Activated CD8-positive, alpha-beta T cell treated with anti-CD3 and anti-CD28 coated beads, Interleukin-2, amount 10 ng/mL, durations not matched to agents 7 days and 5 days (primary cell): ENCODE data around the gene FAM53B. TPM values are rescaled to one million over a fixed set of nuclear protein-coding genes. Genes with fewer than 3 reads are reported as not detected.
"Not testable (repeated sequence)": the region's sequence is repeated elsewhere in the genome, so short reads cannot be mapped to it uniquely, and the experiment has no call there.

Source experiments
- ATAC-seq: fragments of 150-1000 bp; cut with Tn5 transposase; one replicate; pipeline ENCODE4 v1.10.0; 2021; ENCODE audit warnings: moderate library complexity
- CTCF ChIA-PET: fragments of 350-600 bp; sonication (Branson Sonifier 250); formaldehyde crosslinking; loops from one replicate; lab custom pipeline; 2021; ENCODE audit warnings: antibody characterized with exemption; lab: Charles Lee
- POLR2A ChIA-PET: fragments of 350-600 bp; sonication (Branson Sonifier 250); formaldehyde crosslinking; loops from one replicate; lab custom pipeline; 2021; ENCODE audit warnings: antibody characterized with exemption; lab: Charles Lee
- DNase-seq: peaks from one replicate; pipeline ENCODE4 v3.0.0-alpha.2; 2020
- H3K27ac Mint-ChIP-seq: one replicate; pipeline ENCODE4 v1.8.0; 2021; ENCODE audit warnings: mild to moderate bottlenecking, mixed read lengths
- H3K27me3 Mint-ChIP-seq: one replicate; pipeline ENCODE4 v1.8.0; 2021; ENCODE audit warnings: low read depth, mixed read lengths
- H3K36me3 Mint-ChIP-seq: one replicate; pipeline ENCODE4 v1.8.0; 2021; ENCODE audit warnings: low read depth, mixed read lengths
- H3K4me1 Mint-ChIP-seq: one replicate; pipeline ENCODE4 v1.8.0; 2021; ENCODE audit warnings: low read depth, mixed read lengths
- H3K4me3 Mint-ChIP-seq: one replicate; pipeline ENCODE4 v1.8.0; 2021; ENCODE audit warnings: mild to moderate bottlenecking, mixed read lengths
- H3K9me3 Mint-ChIP-seq: one replicate; pipeline ENCODE4 v1.8.0; 2022; ENCODE audit warnings: mixed read lengths; ENCODE audit not compliant: insufficient read depth
- total RNA-seq, 2 experiments: library from RNA; stranded (reverse); gene quantifications; one replicate each; pipeline ENCODE4 v1.2.3, GENCODE V29; 2021

The FAM53B gene
- total RNA-seq, 2 experiments from 2014 or later, result 19.9 to 21.8 TPM

DNA sequence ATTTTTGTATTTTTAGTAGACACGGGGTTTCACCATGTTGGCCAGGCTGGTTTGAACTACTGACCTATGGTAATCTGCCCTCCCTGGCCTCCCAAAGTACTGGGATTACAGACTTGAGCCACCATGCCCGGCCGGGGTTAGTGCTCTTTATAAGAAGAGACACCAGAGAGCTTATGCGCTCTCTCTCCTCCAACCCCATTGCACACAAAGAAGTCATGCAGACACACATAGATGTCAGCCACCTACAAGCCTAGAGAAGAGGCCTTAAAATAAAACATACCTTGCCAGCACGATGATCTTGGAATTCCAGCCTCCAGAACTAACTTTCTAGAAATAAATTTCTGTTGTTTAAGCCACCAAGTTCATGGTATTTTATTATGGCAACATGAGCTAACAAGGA lies 10.0 kb upstream of the FAM53B start:
- H3K27me3 Mint-ChIP-seq, result no peaks in the 10 kb centered on the region
- CTCF ChIA-PET, result interaction anchor here (1.2 kb wide), 1 partner anchor 13 kb away, joined by 3 read pairs; no protein-coding TSS in a partner anchor
- no peak for DNase-seq
- no peaks in the 10 kb centered on the region for H3K9me3 Mint-ChIP-seq
- POLR2A ChIA-PET, result interaction anchor here (0.6 kb wide), 1 partner anchor 261 kb away, joined by 3 read pairs; no protein-coding TSS in a partner anchor
- ATAC-seq, result no peak
- H3K4me3 Mint-ChIP-seq, result no peak overlapping the region
- H3K27ac Mint-ChIP-seq, result no peak overlapping the region
- H3K4me1 Mint-ChIP-seq, result peaks cover 5% of the 10 kb centered on the region
- H3K36me3 Mint-ChIP-seq, result peaks cover 30% of the 10 kb centered on the region

DNA sequence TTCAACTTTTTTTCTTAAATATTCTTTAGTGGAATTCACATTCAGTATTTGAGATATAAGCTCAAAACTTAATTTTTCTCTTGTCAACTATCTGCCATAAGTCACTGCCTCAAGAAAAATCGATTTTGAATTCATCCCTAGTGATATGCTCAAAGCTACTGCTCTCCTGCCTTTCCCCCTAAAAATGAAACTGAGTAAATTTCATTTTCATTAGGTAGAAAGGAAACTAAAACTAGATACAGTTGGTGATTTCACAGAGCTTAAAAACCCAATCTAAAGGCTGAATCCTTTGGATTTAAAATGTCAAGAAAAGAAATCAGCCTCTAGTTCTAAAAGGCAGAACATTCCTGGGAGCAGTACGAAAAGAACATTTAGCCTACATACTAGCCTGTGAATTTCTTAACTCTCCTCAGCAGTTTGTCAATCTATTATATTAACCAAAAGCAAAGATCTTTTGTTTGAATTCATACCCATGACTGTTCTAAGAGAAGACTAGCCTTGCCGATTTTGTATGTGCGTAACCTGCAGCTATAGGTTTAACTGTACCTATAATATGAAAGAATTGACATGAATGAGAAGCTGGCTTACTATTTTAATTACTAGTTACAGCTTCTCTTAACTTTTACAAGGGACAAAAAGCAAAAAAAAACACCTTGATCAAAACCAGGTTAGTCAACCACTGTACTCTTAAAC lies 4.9 kb upstream of the FAM53B start:
- no peaks in the 10 kb centered on the region for H3K9me3 Mint-ChIP-seq
- ATAC-seq (no peak), DNase-seq (no peak)
- no peaks in the 10 kb centered on the region for H3K27me3 Mint-ChIP-seq
- peak overlapping the region; percentile 31 for H3K4me3 Mint-ChIP-seq
- CTCF ChIA-PET, result interaction anchor here (0.7 to 5.9 kb wide), 20 partner anchors 8 to 312 kb away, joined by 3 to 34 read pairs (median 5); partner anchors contain the start of genes ABRAXAS2 and EEF1AKMT2
- peak overlapping the region; percentile 75 for H3K27ac Mint-ChIP-seq
- H3K4me1 Mint-ChIP-seq, result peaks cover 23% of the 10 kb centered on the region
- POLR2A ChIA-PET, result interaction anchor here (0.6 to 1.2 kb wide), 5 partner anchors 8 to 61 kb away, joined by 3 read pairs; partner anchors contain the start of gene EEF1AKMT2
- peaks cover 32% of the 10 kb centered on the region for H3K36me3 Mint-ChIP-seq

DNA sequence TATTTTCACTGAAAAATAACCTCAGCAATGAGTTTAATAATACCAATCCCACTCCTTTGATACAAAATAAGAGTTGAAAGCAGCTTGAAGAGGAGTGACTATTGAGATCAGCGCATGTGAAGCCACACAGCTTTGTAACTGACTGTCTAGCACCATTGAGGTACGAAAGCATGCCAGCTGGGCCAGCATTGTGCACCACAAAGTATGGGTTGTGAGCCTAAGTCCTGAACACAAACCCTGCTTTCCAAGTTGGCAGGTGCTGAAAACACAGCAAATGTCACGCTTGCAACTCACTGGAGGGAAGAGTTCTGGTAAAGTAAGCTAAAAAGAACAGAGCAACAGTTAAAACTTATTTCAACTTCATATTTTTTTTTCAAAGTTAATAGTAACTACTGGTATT lies 4.0 kb upstream of the FAM53B start:
- H3K36me3 Mint-ChIP-seq, result peaks cover 32% of the 10 kb centered on the region
- H3K9me3 Mint-ChIP-seq, result no peaks in the 10 kb centered on the region
- no peak for DNase-seq
- H3K4me3 Mint-ChIP-seq, result no peak overlapping the region
- POLR2A ChIA-PET, result interaction anchor here (0.7 to 1.2 kb wide), 3 partner anchors 30 to 60 kb away, joined by 3 read pairs; partner anchors contain the start of gene EEF1AKMT2
- H3K4me1 Mint-ChIP-seq, result peaks cover 23% of the 10 kb centered on the region
- no peak for ATAC-seq
- CTCF ChIA-PET, result interaction anchor here (0.9 to 5.9 kb wide), 17 partner anchors 7 to 313 kb away, joined by 3 to 34 read pairs (median 5); partner anchors contain the start of genes ABRAXAS2 and EEF1AKMT2
- no peaks in the 10 kb centered on the region for H3K27me3 Mint-ChIP-seq
- no peak overlapping the region for H3K27ac Mint-ChIP-seq

DNA sequence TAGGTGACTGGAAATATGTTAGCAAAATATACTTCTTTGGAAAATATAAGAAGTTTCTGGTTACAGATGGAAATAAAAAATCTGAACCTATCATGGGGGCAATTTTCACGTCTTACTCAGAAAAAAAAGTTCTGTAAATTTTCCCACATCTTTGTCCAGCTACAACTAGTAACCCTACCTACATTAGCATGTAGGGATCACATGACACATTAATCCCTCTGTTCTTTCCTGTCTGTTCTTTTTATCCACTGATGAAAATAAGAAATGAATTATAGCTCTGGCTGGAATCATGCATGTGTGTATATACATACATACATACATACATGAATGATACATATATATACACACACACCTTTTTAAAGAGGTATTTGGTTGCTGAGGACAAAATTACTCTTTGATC lies 3.6 kb upstream of the FAM53B start:
- H3K4me3 Mint-ChIP-seq, result no peak overlapping the region
- H3K9me3 Mint-ChIP-seq, result no peaks in the 10 kb centered on the region
- peaks cover 2% of the 10 kb centered on the region for H3K27me3 Mint-ChIP-seq
- POLR2A ChIA-PET, result interaction anchor here (0.8 to 1.2 kb wide), 3 partner anchors 44 to 51 kb away, joined by 3 read pairs; partner anchors contain the start of gene EEF1AKMT2
- CTCF ChIA-PET, result interaction anchor here (1.4 to 5.9 kb wide), 8 partner anchors 12 to 217 kb away, joined by 3 to 34 read pairs (median 9); no protein-coding TSS in a partner anchor
- H3K27ac Mint-ChIP-seq, result no peak overlapping the region
- peaks cover 31% of the 10 kb centered on the region for H3K36me3 Mint-ChIP-seq
- DNase-seq (no peak), ATAC-seq (no peak)
- H3K4me1 Mint-ChIP-seq, result peaks cover 24% of the 10 kb centered on the region

DNA sequence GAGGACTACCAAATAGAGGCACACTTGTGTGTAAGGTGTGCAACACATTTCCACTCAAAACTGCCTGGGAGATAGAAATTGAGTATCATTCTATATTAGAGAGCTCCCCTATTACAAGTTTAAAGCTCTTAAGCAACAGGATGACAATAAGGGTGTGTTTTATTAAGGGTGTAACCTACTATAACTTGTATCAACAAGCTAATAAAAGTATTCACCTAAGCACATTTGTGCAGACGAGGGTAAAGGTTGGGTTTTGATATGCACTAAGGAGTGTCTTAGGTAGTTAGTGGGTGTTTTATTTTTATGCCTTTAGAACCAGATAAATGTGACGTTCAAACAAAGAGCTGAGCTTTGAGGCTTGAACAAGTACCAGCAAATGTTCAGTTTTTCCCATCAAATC lies 2.8 kb upstream of the FAM53B start:
- H3K4me3 Mint-ChIP-seq, result no peak overlapping the region
- peaks cover 6% of the 10 kb centered on the region for H3K27me3 Mint-ChIP-seq
- no peak for DNase-seq
- ChIA-PET CTCF (interaction anchor here (1.4 to 5.9 kb wide), 7 partner anchors 9 to 212 kb away, joined by 3 to 34 read pairs (median 12); no protein-coding TSS in a partner anchor), POLR2A (interaction anchor here (0.8 to 1.2 kb wide), 2 partner anchors 44 to 50 kb away, joined by 3 read pairs; partner anchors contain the start of gene EEF1AKMT2)
- ATAC-seq, result no peak
- no peaks in the 10 kb centered on the region for H3K9me3 Mint-ChIP-seq
- H3K36me3 Mint-ChIP-seq, result peaks cover 30% of the 10 kb centered on the region
- no peak overlapping the region for H3K27ac Mint-ChIP-seq
- peaks cover 31% of the 10 kb centered on the region for H3K4me1 Mint-ChIP-seq

DNA sequence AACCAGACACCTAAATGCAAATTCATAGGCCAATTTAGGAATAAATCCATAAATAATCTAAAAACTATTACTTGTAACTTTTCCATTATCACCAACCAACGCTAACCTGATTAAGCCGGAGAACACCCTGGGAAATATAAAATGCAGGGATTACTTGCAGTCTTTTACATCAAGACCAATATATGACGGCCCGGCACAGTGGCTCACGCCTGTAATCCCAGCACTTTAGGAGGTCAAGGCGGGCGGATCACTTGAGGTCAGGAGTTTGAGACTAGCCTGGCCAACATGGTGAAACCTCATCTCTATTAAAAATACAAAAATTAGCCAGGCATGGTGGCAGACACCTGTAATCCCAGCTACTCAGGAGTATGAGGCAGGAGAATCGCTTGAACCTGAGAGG lies 2.3 kb upstream of the FAM53B start:
- Mint-ChIP-seq H3K36me3 (peaks cover 29% of the 10 kb centered on the region), H3K4me1 (peaks cover 36% of the 10 kb centered on the region)
- not testable (repeated sequence) for H3K27ac Mint-ChIP-seq, H3K4me3 Mint-ChIP-seq, ATAC-seq, H3K9me3 Mint-ChIP-seq, H3K27me3 Mint-ChIP-seq, DNase-seq
- ChIA-PET CTCF (interaction anchor here (1.0 to 5.9 kb wide), 11 partner anchors 10 to 216 kb away, joined by 3 to 34 read pairs (median 7); no protein-coding TSS in a partner anchor), POLR2A (interaction anchor here (0.6 to 1.2 kb wide), 3 partner anchors 50 to 117 kb away, joined by 3 read pairs; no protein-coding TSS in a partner anchor)

DNA sequence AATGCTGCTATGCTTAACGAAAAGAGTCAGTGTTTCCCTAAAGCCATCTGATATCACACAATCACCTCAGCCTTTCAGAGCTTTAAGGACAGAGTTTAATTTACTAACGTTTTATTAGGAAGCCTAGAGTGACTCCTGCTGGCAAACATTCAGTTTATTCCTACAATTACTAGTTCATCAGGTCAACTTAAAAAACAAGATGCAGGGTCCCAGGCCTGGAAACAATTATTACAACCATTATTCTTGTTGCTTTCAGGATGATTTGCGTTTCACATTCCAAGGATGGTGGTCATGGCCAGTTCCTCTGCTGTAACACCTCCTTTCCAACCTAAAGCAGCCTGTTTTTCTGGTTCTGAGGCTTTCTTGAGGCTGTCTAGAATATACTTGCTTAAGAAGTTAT lies 1.5 kb upstream of the FAM53B start:
- no peak overlapping the region for H3K4me3 Mint-ChIP-seq
- CTCF ChIA-PET, result interaction anchor here (0.8 to 5.9 kb wide), 22 partner anchors 10 to 215 kb away, joined by 3 to 34 read pairs (median 5); partner anchors contain the start of gene EEF1AKMT2
- no peak for ATAC-seq

GRCh38 chr10:124745252-124745651 lies 1.1 kb upstream of the FAM53B start:
- Mint-ChIP-seq H3K27me3 (peaks cover 6% of the 10 kb centered on the region), H3K4me1 (peaks cover 48% of the 10 kb centered on the region), H3K4me3 (peak overlapping the region; percentile 75), H3K27ac (no peak overlapping the region), H3K36me3 (peaks cover 25% of the 10 kb centered on the region), H3K9me3 (no peaks in the 10 kb centered on the region)
- DNase-seq (no peak), ATAC-seq (no peak)
- ChIA-PET CTCF (interaction anchor here (0.8 to 5.9 kb wide), 20 partner anchors 11 to 215 kb away, joined by 3 to 34 read pairs (median 5); partner anchors contain the start of gene EEF1AKMT2), POLR2A (interaction anchor here (1.2 to 1.3 kb wide), 2 partner anchors 27 to 116 kb away, joined by 3 to 6 read pairs; no protein-coding TSS in a partner anchor)

More for the DNA sequence above, 1.5 kb upstream of the FAM53B start:
- no peak for DNase-seq
- POLR2A ChIA-PET, result interaction anchor here (0.6 to 1.3 kb wide), 3 partner anchors 27 to 116 kb away, joined by 3 to 6 read pairs (median 3); no protein-coding TSS in a partner anchor
- Mint-ChIP-seq H3K27me3 (peaks cover 6% of the 10 kb centered on the region), H3K27ac (no peak overlapping the region), H3K9me3 (no peaks in the 10 kb centered on the region), H3K36me3 (peaks cover 27% of the 10 kb centered on the region), H3K4me1 (peaks cover 44% of the 10 kb centered on the region)

- Mint-ChIP-seq H3K27ac (peak overlapping the region; percentile 86), H3K27me3 (peaks cover 6% of the 10 kb centered on the region), H3K9me3 (no peaks in the 10 kb centered on the region), H3K4me3 (peak overlapping the region; percentile 94), H3K36me3 (peaks cover 18% of the 10 kb centered on the region), H3K4me1 (peaks cover 56% of the 10 kb centered on the region)
- CTCF ChIA-PET, result interaction anchor here (0.6 to 4.8 kb wide), 13 partner anchors 14 to 213 kb away, joined by 3 to 180 read pairs (median 28); no protein-coding TSS in a partner anchor
- DNase-seq (no peak), ATAC-seq (peak; percentile 37)
- POLR2A ChIA-PET, result interaction anchor here (0.6 to 2.0 kb wide), 3 partner anchors 24 to 55 kb away, joined by 3 to 6 read pairs (median 3); no protein-coding TSS in a partner anchor
Measured at GRCh38 chr10:124743191-124744101, 732 bp downstream of the FAM53B start.

DNA sequence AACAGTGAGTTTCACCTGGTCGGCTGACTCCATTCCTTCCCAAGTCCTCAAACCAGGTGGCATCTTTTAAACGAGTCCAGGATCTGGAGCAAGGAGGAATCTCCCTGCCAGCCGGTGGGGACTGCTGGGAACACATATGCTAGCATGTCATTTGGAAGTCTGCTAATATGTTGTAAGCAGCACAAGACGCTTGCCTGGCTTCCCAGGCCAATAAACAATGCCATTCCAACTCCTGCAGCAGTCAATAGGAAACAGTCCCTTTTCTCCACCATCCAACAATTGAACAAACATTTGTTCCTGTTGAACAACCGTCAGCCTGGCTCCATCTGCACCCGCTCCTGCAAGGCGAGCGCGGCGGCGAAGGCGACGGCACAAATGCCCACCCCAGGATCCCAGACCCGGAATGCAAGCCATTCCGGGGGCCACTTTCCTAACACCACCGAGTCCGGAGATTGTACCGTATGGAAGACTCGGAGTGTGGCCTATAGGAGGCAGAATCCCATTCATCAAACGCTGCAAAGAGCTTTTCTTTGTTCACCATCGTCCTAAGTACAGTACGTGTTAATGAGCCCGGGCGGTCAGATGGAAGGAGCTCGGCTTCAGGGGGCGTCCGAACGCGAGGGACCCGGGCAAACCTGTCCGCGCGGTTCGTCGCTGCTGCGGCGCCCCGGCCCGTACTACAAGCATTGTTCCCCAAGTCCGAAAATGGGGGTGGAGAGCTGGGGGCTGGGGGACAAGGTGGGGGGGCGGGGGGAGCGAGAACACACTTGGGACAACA lies 1.6 kb downstream of the FAM53B start:
- CTCF ChIA-PET, result interaction anchor here (0.6 to 4.8 kb wide), 26 partner anchors 13 to 212 kb away, joined by 3 to 180 read pairs (median 13); partner anchors contain the start of gene ABRAXAS2
- no peak for DNase-seq
- H3K4me3 Mint-ChIP-seq, result peak overlapping the region; percentile 94

More for the DNA sequence above, 1.6 kb downstream of the FAM53B start:
- no peaks in the 10 kb centered on the region for H3K9me3 Mint-ChIP-seq
- H3K4me1 Mint-ChIP-seq, result peaks cover 61% of the 10 kb centered on the region
- POLR2A ChIA-PET, result interaction anchor here (0.6 to 2.1 kb wide), 4 partner anchors 21 to 54 kb away, joined by 3 to 6 read pairs (median 4); no protein-coding TSS in a partner anchor
- H3K27me3 Mint-ChIP-seq, result peaks cover 6% of the 10 kb centered on the region
- peak overlapping the region; percentile 45 for H3K27ac Mint-ChIP-seq
- ATAC-seq, result no peak
- peaks cover 12% of the 10 kb centered on the region for H3K36me3 Mint-ChIP-seq
